ENCODE measurements around the gene PRKAR2B. TPM values are rescaled to one million over a fixed set of nuclear protein-coding genes. Genes with fewer than 3 reads are reported as not detected.
"Not testable (repeated sequence)": the region's sequence is repeated elsewhere in the genome, so short reads cannot be mapped to it uniquely, and the experiment has no call there.

Gene PRKAR2B
- total RNA-seq, 4 donors from 2014 or later, result 97.3 to 411 (median 236) TPM

- TF ChIP-seq CTCF (IDR thresholded peaks at IDR 0.05), result no peak
- DNase-seq (ENCODE audit: low spot score) (no peak), ATAC-seq (ENCODE audit: low FRiP score) (no peak)
Measured at GRCh38 chr7:107154826-107155225, 110.3 kb downstream of the PRKAR2B start.

GRCh38 chr7:107155726-107156125 lies 111.2 kb downstream of the PRKAR2B start:
- ATAC-seq (ENCODE audit: low FRiP score); DNase-seq (ENCODE audit: low spot score): not testable (repeated sequence)

GRCh38 chr7:107157091-107157490 lies 112.6 kb downstream of the PRKAR2B start:
- ATAC-seq (ENCODE audit: low FRiP score) (no peak), DNase-seq (ENCODE audit: low spot score) (no peak)
- TF ChIP-seq CTCF (IDR thresholded peaks at IDR 0.05), result no peak

- TF ChIP-seq CTCF (IDR thresholded peaks at IDR 0.05), result no peak
- ATAC-seq (ENCODE audit: low FRiP score), result no peak
Measured at GRCh38 chr7:107158028-107158427, 113.5 kb downstream of the PRKAR2B start.

GRCh38 chr7:107160389-107160788 lies 115.9 kb downstream of the PRKAR2B start:
- ATAC-seq (ENCODE audit: low FRiP score), result no peak
- TF ChIP-seq CTCF (IDR thresholded peaks at IDR 0.05), result no peak

More at GRCh38 chr7:107158028-107158427, 113.5 kb downstream of the PRKAR2B start:
- DNase-seq (ENCODE audit: low spot score), result no peak

GRCh38 chr7:107161415-107161814 lies 116.9 kb downstream of the PRKAR2B start:
- no peak for DNase-seq (ENCODE audit: low spot score)

More at GRCh38 chr7:107160389-107160788, 115.9 kb downstream of the PRKAR2B start:
- DNase-seq (ENCODE audit: low spot score), result no peak

GRCh38 chr7:107162475-107162874 lies 118.0 kb downstream of the PRKAR2B start:
- no peak for TF ChIP-seq CTCF (IDR thresholded peaks at IDR 0.05)
- ATAC-seq (ENCODE audit: low FRiP score), result no peak

More at GRCh38 chr7:107161415-107161814, 116.9 kb downstream of the PRKAR2B start:
- TF ChIP-seq CTCF (IDR thresholded peaks at IDR 0.05), result no peak
- no peak for ATAC-seq (ENCODE audit: low FRiP score)

GRCh38 chr7:107164092-107164491 lies 119.6 kb downstream of the PRKAR2B start:
- TF ChIP-seq CTCF (IDR thresholded peaks at IDR 0.05), result no peak
- DNase-seq (ENCODE audit: low spot score) (no peak), ATAC-seq (ENCODE audit: low FRiP score) (no peak)

More at GRCh38 chr7:107162475-107162874, 118.0 kb downstream of the PRKAR2B start:
- DNase-seq (ENCODE audit: low spot score), result no peak

Data from omental fat pad (tissue), 4 donors.